HG03354 (cell line): ENCODE measurements around the gene HMGN2.
"Not testable (repeated sequence)": the region's sequence is repeated elsewhere in the genome, so short reads cannot be mapped to it uniquely, and the experiment has no call there.

ENCODE experiments used
- ATAC-seq: cut with Tn5 transposase; IDR thresholded peaks from one replicate; pipeline ENCODE4 v1.9.1; 2021; ENCODE audit warnings: mild to moderate bottlenecking; ENCODE audit not compliant: unreplicated experiment, poor library complexity, severe bottlenecking

Gene HMGN2

GRCh38 chr1:26475989-26476388, 3.7 kb downstream of the HMGN2 start:
- ATAC-seq = no peak

- no peak for ATAC-seq
Measured at GRCh38 chr1:26476958-26477357, 4.7 kb downstream of the HMGN2 start.

- no peak for ATAC-seq
Measured at GRCh38 chr1:26477446-26478152, 5.4 kb downstream of the HMGN2 start.

- ATAC-seq = no peak
Measured at GRCh38 chr1:26478159-26478558, 5.9 kb downstream of the HMGN2 start.

DNA sequence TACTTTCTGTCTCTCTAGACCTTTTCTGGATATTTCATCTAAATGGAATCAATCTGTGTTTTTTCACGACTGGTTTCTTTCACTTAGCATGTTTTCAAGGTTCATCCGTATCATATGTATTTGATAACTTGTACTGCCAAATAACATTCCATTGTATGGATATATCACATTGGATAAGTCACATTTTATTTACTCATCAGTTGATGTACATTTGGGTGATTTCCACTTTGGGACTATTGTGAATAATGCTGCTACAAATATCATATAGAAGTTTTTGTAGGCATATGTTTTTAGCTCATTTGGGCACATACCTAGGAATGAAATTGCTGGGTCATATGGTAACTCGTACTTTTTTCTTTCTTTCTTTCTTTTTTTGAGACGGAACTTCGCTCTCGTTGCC, 6.7 kb downstream of the HMGN2 start:
- no peak for ATAC-seq

- no peak for ATAC-seq
Measured at GRCh38 chr1:26482921-26483320, 10.7 kb downstream of the HMGN2 start.

- no peak for ATAC-seq
Measured at GRCh38 chr1:26483980-26484379, 11.7 kb downstream of the HMGN2 start.

GRCh38 chr1:26490155-26490554, 17.9 kb downstream of the HMGN2 start:
- ATAC-seq = no peak

DNA sequence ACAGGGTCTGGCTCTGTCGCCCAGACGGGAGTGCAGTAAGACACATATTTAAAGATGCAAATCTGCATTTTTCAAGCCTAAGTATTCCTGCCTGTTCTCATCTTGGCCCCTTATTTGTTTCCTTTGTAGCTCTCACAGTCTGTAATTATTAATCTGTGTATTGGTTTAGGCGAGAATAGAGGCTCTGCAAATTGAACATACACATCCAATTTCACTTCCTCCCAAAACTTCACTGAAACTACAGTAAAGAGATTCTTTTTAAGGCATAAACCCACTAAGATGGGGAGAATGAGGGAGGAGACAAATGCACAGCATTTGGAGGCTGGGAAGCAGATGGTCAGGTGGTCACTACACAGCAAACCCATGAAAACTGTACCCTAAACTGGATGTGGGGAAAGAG, 21.0 kb downstream of the HMGN2 start:
- ATAC-seq = no peak

- ATAC-seq = no peak
Measured at GRCh38 chr1:26493938-26494337, 21.7 kb downstream of the HMGN2 start.

DNA sequence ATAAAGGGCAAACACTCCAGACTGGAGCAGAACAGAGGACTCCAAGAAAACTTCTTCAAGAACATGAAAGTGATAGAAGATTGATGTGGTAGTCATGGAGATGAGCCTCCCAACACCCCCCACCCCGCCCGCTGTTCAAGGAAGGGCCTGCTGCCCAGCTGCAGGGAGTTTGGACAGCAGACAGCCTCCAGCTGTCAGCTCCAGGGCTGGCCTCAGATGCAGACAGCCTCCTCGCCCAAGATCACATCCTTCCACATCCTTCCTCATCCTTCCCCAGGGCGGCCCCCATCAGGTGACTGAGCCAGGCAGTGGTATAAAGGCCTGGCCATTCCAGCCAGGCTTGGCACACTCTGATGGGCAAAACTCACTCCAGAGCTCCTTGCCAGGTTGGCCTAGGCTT, 24.6 kb downstream of the HMGN2 start:
- ATAC-seq = no peak

DNA sequence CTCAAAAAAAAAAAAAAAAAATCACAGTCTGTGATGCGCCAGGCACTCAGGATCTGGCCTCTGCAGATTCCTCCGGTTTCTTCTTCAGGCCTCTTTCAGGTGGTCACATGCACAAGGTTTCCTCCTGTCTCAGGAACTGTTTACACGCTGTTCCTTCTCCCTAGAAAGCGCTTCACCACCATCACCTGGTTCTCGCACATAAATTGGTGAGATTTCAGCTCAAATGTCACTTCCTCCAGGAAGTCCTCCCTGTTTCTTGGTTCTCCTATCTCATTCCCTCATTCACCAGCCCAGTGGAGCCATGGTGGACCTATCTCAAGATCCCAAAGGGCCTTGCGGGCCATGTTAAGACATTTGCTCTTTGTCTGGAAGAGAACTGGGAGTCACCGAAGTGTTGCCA, 26.7 kb downstream of the HMGN2 start:
- ATAC-seq = no peak

- peak; percentile 68 for ATAC-seq
Measured at GRCh38 chr1:26500488-26501175, 28.4 kb downstream of the HMGN2 start.

DNA sequence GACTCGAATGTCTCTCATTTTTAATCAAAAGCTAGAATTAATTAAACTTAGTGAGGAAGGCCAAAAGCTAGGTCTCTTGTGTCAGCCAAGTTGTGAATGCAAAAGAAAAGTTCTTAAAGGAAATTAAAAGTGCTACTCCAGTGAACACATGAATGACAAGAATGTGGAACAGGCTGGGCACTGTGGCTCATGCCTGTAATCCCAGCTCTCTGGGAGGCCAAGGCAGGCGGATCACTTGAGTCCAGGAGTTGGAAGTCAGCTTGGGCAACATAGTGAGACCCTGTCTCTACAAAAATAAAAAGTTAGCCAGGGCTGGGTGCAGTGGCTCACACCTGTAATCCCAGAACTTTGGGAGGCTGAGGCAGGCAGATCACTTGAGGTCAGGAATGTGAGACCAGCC, 38.5 kb downstream of the HMGN2 start:
- ATAC-seq = not testable (repeated sequence)

DNA sequence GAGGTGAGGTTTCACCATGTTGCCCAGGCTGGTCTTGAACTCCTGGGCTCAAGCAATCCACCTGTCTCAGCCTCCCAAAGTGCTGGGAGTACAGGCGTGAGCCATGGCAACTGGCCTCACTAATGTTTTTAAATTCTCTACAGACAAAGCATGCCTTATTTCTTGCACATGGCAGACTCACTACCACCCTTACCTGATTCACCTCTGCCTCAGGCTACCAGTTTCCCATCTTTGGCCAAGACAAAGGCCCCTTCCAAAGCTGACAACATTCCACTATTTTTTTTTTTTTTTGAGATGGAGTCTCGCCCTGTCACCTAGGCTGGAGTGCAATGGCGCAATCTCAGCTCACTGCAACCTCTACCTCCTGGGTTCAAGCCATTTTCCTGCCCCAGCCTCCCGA, 43.6 kb downstream of the HMGN2 start:
- not testable (repeated sequence) for ATAC-seq

DNA sequence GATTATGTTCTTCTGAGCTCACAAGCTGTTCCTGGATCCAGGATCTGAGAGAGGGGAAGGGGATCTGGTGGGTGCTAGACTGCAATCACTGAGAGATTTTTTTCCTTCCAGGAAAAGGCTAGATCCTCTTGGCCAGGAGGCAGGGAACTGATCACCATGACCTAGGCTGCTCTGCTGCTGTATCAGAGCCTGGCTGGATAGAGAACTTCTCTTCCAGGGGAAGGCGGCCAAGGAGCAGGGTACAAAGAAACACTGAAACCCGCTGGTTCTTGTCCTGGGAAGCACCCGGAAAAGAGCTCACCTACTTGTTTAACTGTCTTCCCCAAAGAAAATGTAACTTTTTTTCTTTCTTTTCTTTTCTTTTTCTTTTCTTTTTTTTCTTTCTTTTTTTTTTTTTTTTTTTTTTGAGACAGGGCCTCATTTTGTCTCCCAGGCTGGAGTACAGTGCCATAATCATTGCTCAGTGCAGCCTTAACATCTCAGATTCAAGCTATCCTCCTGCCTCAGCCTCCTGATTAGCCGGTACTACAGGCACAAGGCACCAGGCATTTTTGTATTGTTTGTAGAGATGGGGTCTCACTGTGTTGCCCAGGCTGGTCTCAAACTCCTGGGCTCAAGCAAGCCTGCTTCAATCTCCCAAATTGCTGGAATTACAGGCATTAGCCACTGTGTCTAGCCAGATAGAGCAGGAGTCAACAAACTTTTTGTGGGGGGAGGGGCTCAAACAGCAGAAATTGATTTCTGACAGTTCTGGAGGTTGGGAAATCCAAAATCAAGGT, 44.9 kb downstream of the HMGN2 start:
- no peak for ATAC-seq

GRCh38 chr1:26517766-26518049, 45.5 kb downstream of the HMGN2 start:
- no peak for ATAC-seq

GRCh38 chr1:26518355-26518754, 46.1 kb downstream of the HMGN2 start:
- ATAC-seq = no peak

DNA sequence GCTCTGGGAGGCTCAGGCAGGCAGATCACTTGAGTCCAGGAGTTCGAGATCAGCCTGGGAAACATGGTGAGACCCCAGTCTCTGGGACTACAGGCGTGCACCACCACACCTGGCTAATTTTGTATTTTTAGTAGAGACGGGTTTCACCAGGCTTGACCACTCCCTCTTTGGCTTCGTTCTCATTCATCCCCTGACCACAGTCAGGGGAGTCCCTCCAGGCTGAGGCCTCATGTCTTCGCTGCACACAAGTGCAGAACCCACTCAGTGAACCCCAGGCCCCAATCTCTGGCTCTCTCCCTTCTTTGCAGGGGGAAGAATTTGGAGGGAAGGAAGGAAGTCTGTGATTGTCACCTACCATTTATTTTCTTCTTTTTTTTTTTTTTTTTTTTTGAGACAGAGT, 48.1 kb downstream of the HMGN2 start:
- ATAC-seq = no peak

GRCh38 chr1:26521669-26522030, 49.4 kb downstream of the HMGN2 start:
- no peak for ATAC-seq

DNA sequence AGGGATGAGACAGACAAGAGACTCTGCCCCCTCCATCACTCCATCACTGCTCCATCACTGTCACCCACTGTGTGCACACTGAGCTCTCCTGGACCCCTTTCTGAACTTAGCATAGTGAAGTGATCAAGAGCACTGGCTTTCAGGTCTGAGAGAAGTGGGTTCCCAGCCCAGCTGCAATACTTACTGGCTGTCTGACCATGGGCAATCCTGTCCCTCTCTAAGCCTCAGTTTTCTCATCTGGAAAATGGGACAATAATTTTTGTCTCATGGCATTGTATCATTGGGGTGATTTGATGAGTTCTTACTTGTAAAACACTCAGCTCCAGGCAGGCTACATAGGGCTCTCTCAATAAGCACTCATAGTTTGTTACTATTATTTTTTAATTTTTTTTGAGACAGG, 49.8 kb downstream of the HMGN2 start:
- no peak for ATAC-seq
